Measurements from ENCODE around the gene MYO6. TPM values are rescaled to one million over a fixed set of nuclear protein-coding genes. Genes with fewer than 3 reads are reported as not detected.
A peak's percentile ranks its signal among the peaks of the same experiment; 100 is the strongest.

Gene MYO6
- polyA plus RNA-seq, 1 experiment = 4.7 TPM

- Histone ChIP-seq H3K4me3 (ENCODE audit: low read depth, low read length) (no peak overlapping the region), H3K36me3 (ENCODE audit: control insufficient read depth, insufficient read depth, low read length) (no peaks in the 10 kb centered on the region), H3K27me3 (ENCODE audit: control insufficient read depth, insufficient read depth, low read length) (no peaks in the 10 kb centered on the region)
- ChIA-PET CTCF (interaction anchor here (2.5 kb wide), 1 partner anchor 13 kb away, joined by 15 read pairs; no protein-coding TSS in a partner anchor), POLR2A (no interaction called here)
- TF ChIP-seq, protein P1, sequence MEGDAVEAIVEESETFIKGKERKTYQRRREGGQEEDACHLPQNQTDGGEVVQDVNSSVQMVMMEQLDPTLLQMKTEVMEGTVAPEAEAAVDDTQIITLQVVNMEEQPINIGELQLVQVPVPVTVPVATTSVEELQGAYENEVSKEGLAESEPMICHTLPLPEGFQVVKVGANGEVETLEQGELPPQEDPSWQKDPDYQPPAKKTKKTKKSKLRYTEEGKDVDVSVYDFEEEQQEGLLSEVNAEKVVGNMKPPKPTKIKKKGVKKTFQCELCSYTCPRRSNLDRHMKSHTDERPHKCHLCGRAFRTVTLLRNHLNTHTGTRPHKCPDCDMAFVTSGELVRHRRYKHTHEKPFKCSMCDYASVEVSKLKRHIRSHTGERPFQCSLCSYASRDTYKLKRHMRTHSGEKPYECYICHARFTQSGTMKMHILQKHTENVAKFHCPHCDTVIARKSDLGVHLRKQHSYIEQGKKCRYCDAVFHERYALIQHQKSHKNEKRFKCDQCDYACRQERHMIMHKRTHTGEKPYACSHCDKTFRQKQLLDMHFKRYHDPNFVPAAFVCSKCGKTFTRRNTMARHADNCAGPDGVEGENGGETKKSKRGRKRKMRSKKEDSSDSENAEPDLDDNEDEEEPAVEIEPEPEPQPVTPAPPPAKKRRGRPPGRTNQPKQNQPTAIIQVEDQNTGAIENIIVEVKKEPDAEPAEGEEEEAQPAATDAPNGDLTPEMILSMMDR (IDR thresholded peaks at IDR 0.05; ENCODE audit: insufficient read depth, low read depth, low read length) = no peak
- DNase-seq (ENCODE audit: low read depth) = no peak
Measured at GRCh38 chr6:75880305-75880704, 131.3 kb downstream of the MYO6 start.

- no peaks in the 10 kb centered on the region for H3K27me3 ChIP-seq (ENCODE audit: control insufficient read depth, insufficient read depth, low read length)
- ChIA-PET POLR2A (no interaction called here), CTCF (interaction anchor here (4.0 kb wide), 1 partner anchor 10 kb away, joined by 22 read pairs; no protein-coding TSS in a partner anchor)
- TF ChIP-seq, protein P1 (IDR thresholded peaks at IDR 0.05; ENCODE audit: insufficient read depth, low read depth, low read length) = no peak
- no peak overlapping the region for H3K4me3 ChIP-seq (ENCODE audit: low read depth, low read length)
- peak; percentile 9 for DNase-seq (ENCODE audit: low read depth)
- H3K36me3 ChIP-seq (ENCODE audit: control insufficient read depth, insufficient read depth, low read length) = no peaks in the 10 kb centered on the region
Measured at GRCh38 chr6:75882734-75883133, 133.7 kb downstream of the MYO6 start.

DNA sequence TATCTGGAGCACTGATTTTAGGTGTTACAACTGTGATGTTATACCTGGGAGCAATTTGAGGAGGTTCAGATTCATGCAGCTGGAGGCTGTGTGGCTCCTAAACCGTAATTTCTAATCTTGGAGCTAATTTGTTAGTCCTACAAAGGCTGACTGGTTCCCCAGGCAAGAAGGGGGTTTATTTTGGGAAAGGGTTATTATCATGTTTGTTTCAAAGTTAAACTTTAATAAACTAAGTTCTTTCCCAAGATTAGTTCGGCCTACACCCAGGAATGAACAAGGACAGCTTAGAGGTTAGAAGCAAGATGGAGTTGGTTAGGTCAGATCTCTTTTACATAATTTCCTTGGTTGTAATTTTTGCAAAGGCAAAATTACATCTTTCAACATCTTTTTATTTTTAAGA lies 135.8 kb downstream of the MYO6 start:
- no peaks in the 10 kb centered on the region for H3K27me3 ChIP-seq (ENCODE audit: control insufficient read depth, insufficient read depth, low read length)
- CTCF ChIA-PET = interaction anchor here (1.4 to 4.0 kb wide), 2 partner anchors 8 to 12 kb away, joined by 3 to 22 read pairs; no protein-coding TSS in a partner anchor
- H3K4me3 ChIP-seq (ENCODE audit: low read depth, low read length) = no peak overlapping the region
- no peaks in the 10 kb centered on the region for H3K36me3 ChIP-seq (ENCODE audit: control insufficient read depth, insufficient read depth, low read length)
- TF ChIP-seq, protein P1 (IDR thresholded peaks at IDR 0.05; ENCODE audit: insufficient read depth, low read depth, low read length) = no peak
- POLR2A ChIA-PET = no interaction called here
- DNase-seq (ENCODE audit: low read depth) = no peak

GRCh38 chr6:75892384-75892783 lies 143.3 kb downstream of the MYO6 start:
- POLR2A ChIA-PET = no interaction called here
- CTCF ChIA-PET = interaction anchor here (0.7 to 3.2 kb wide), 11 partner anchors 9 to 1565 kb away, joined by 3 to 22 read pairs (median 6); no protein-coding TSS in a partner anchor
- TF ChIP-seq, protein P1 (IDR thresholded peaks at IDR 0.05; ENCODE audit: insufficient read depth, low read depth, low read length) = no peak
- H3K4me3 ChIP-seq (ENCODE audit: low read depth, low read length) = no peak overlapping the region
- H3K27me3 ChIP-seq (ENCODE audit: control insufficient read depth, insufficient read depth, low read length) = no peaks in the 10 kb centered on the region
- H3K36me3 ChIP-seq (ENCODE audit: control insufficient read depth, insufficient read depth, low read length) = no peaks in the 10 kb centered on the region
- no peak for DNase-seq (ENCODE audit: low read depth)

GRCh38 chr6:75893058-75893775 lies 144.2 kb downstream of the MYO6 start:
- Histone ChIP-seq H3K4me3 (ENCODE audit: low read depth, low read length) (no peak overlapping the region), H3K27me3 (ENCODE audit: control insufficient read depth, insufficient read depth, low read length) (no peaks in the 10 kb centered on the region), H3K36me3 (ENCODE audit: control insufficient read depth, insufficient read depth, low read length) (no peaks in the 10 kb centered on the region)
- POLR2A ChIA-PET = no interaction called here
- peak; percentile 22 for DNase-seq (ENCODE audit: low read depth)
- TF ChIP-seq, protein P1 (IDR thresholded peaks at IDR 0.05; ENCODE audit: insufficient read depth, low read depth, low read length) = peak; percentile 65
- CTCF ChIA-PET = interaction anchor here (0.7 to 3.2 kb wide), 23 partner anchors 9 to 1571 kb away, joined by 3 to 22 read pairs (median 4); partner anchors contain the start of gene HTR1B

Measured in BJ (cell line).